Activated naive CD4-positive, alpha-beta T cell treated with anti-CD3 and anti-CD28 coated beads, Interleukin-2, amount 10 ng/mL, durations not matched to agents 7 days and 5 days (primary cell): ENCODE measurements around the gene AHDC1.
A peak's percentile ranks its signal among the peaks of the same experiment; 100 is the strongest.

Experiments
- CTCF ChIA-PET: fragments of 350-600 bp; sonication (Branson Sonifier 250); formaldehyde crosslinking; loops from one replicate; lab custom pipeline; 2021; ENCODE audit warnings: antibody characterized with exemption; lab: Charles Lee
- DNase-seq: peaks from one replicate; pipeline ENCODE4 v3.0.0-alpha.2; 2020
- H3K27ac Mint-ChIP-seq: one replicate; pipeline ENCODE4 v1.8.0; 2021; ENCODE audit warnings: mild to moderate bottlenecking, moderate library complexity, mixed read lengths
- H3K27me3 Mint-ChIP-seq: one replicate; pipeline ENCODE4 v1.8.0; 2021; ENCODE audit warnings: mild to moderate bottlenecking, mixed read lengths
- H3K36me3 Mint-ChIP-seq: one replicate; pipeline ENCODE4 v1.8.0; 2021; ENCODE audit warnings: mixed read lengths
- H3K4me1 Mint-ChIP-seq: one replicate; pipeline ENCODE4 v1.8.0; 2021; ENCODE audit warnings: mixed read lengths
- H3K4me3 Mint-ChIP-seq: one replicate; pipeline ENCODE4 v1.8.0; 2021; ENCODE audit warnings: mild to moderate bottlenecking, moderate library complexity, mixed read lengths
- H3K9me3 Mint-ChIP-seq: one replicate; pipeline ENCODE4 v1.8.0; 2021; ENCODE audit warnings: mixed read lengths

Gene AHDC1

DNA sequence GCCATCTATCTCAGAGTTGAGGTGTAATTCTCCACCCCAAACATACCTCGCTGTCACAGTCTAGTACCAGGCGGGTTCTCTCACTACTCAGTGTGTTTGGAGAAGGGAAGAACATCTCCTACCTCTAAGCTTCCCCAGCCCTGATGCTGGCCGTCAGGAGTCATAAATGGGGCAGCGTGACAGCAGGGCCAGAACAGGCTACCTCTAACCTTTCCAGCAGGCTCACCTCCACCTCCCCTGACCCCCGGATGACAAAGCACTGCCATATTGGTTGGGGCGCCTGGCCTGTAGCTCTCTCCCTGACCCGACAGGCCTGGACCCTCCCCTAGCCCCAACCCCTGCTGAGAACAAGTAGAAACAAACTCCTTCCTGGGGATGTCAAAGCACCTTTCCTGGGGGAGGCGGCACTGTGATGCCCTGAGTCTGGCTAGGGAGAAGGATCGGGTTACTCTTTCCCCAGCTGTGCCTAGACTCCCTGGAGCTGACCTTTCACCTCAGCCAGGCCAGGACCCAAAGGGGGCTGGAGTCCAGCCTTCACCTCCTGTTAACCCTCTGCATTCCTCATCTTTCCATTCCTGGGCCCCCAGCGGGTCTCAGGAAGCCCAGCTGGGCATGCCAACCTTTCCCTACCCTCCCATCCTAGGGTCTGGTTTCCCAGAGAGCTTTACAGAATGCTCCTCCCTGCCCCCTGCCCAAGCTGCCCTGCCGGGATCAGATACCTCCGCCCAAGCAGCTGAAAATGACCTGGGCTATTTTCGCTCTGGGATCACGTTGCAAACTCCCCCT lies 34.2 kb downstream of the AHDC1 start:
- peaks cover 22% of the 10 kb centered on the region for H3K4me1 Mint-ChIP-seq
- H3K27ac Mint-ChIP-seq, result no peak overlapping the region
- H3K9me3 Mint-ChIP-seq, result no peaks in the 10 kb centered on the region

DNA sequence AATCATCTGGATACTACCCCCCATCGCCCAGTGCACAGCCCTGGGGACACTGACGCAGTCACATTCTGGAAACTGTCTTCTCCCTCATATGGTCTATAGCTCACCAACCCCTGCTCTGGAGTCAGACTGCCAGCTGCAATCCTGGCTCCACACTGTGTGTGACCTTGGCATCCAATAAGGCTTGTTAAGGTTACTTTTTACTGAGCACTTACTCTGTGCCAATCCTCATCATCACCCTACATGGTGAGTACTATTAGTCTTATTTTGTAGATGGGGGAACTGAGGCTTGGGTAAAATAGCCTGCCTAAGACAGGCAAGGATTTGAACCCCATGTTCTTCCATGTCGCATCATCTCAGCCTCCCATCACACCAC lies 34.9 kb downstream of the AHDC1 start:
- CTCF ChIA-PET, result interaction anchor here (1.4 to 9.9 kb wide), 10 partner anchors 9 to 153 kb away, joined by 3 to 97 read pairs (median 6); no protein-coding TSS in a partner anchor
- DNase-seq, result no peak
- no peaks in the 10 kb centered on the region for H3K9me3 Mint-ChIP-seq
- no peak overlapping the region for H3K27ac Mint-ChIP-seq
- H3K27me3 Mint-ChIP-seq, result peaks cover 34% of the 10 kb centered on the region
- H3K4me3 Mint-ChIP-seq, result peak overlapping the region; percentile 56
- no peaks in the 10 kb centered on the region for H3K36me3 Mint-ChIP-seq
- peaks cover 22% of the 10 kb centered on the region for H3K4me1 Mint-ChIP-seq

More for the DNA sequence above, 34.2 kb downstream of the AHDC1 start:
- CTCF ChIA-PET, result interaction anchor here (1.0 to 9.9 kb wide), 11 partner anchors 9 to 154 kb away, joined by 3 to 97 read pairs (median 5); no protein-coding TSS in a partner anchor
- DNase-seq, result no peak
- H3K4me3 Mint-ChIP-seq, result peak overlapping the region; percentile 56
- H3K36me3 Mint-ChIP-seq, result no peaks in the 10 kb centered on the region
- H3K27me3 Mint-ChIP-seq, result peaks cover 40% of the 10 kb centered on the region

DNA sequence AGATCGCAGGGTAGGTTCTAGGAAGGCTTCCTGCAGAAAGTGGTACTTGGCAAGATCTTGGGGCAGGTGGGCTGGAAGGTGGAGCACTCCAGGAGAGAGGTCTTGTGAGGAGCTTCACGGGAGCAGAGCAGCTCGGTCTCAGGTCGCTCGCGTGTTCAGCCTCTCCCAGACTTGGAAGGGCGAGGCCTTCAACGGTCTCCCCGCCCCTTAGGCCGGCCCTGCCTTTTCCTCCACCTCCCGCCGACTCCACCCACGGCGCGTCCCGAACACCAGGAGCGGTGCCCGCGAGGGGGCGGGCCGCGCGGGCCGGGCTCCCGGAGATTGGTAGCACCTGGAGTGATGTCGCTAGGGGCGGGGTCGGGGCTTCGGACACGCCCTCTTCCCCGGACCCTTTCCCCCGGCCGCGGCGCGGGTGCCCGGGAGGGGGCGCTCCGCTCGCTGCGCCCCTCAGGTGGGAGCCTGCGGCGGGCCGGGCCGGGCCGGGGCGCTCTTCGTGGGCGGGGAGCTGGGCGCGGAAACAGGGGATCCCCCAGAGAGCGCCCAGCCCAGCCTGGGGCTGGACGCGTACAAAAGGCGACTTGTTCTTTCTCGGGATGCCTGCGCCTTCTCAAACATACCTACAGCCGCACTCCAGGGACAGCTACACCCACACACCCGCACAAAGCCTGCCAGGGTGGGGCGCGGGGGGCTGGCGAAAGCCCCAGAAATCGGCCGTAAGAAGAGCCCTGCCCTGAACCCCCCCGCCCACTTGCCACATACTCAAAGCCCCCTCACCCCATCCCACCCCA lies 35.5 kb downstream of the AHDC1 start:
- peak; percentile 96 for DNase-seq
- CTCF ChIA-PET, result interaction anchor here (0.7 to 9.9 kb wide), 15 partner anchors 8 to 153 kb away, joined by 3 to 97 read pairs (median 5); no protein-coding TSS in a partner anchor
- Mint-ChIP-seq H3K9me3 (no peaks in the 10 kb centered on the region), H3K36me3 (no peaks in the 10 kb centered on the region), H3K27ac (no peak overlapping the region), H3K4me3 (peak overlapping the region; percentile 56), H3K4me1 (peaks cover 25% of the 10 kb centered on the region), H3K27me3 (peaks cover 28% of the 10 kb centered on the region)

DNA sequence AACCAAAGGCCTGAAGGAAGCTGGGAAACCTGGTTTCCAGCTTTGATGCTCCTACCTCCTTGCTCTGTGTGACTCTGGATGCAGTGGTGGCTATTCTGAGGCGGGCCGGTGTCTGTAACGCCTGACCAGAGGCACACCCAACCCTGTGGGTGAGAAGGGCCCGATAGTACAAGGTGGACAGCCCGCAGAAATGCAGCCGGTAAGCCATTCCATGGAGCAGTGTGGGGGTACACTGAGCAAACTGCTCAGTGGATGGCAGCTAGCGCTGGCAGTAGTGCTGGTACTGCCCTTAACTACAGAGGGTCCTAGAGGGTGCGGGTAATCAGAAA lies 36.0 kb downstream of the AHDC1 start:
- DNase-seq, result no peak
- Mint-ChIP-seq H3K9me3 (no peaks in the 10 kb centered on the region), H3K27me3 (peaks cover 22% of the 10 kb centered on the region), H3K4me3 (peak overlapping the region; percentile 25), H3K4me1 (peaks cover 25% of the 10 kb centered on the region), H3K36me3 (no peaks in the 10 kb centered on the region), H3K27ac (no peak overlapping the region)
- CTCF ChIA-PET, result interaction anchor here (0.7 to 9.9 kb wide), 11 partner anchors 8 to 95 kb away, joined by 3 to 97 read pairs (median 6); no protein-coding TSS in a partner anchor

DNA sequence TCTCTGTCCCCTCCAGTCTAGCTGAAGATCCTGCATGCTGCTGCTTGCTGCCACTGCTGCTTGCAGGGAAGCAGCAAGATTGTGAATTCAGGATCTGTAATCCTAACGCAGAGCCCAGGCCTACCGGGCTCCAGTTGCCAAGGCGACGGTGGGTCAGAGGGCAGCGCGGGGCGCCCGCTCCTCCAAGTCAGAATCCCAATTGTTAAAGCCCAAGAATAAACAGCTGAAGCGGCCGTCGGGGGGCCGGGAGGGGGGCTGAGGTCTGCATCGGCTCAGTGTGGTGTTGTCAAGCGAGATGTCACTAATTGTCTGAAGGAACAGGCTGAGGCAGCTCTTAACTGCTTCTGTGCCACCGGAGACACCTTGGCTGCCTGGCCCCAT lies 36.8 kb downstream of the AHDC1 start:
- Mint-ChIP-seq H3K27me3 (peaks cover 15% of the 10 kb centered on the region), H3K4me1 (peaks cover 23% of the 10 kb centered on the region), H3K9me3 (no peaks in the 10 kb centered on the region), H3K27ac (no peak overlapping the region), H3K36me3 (no peaks in the 10 kb centered on the region), H3K4me3 (no peak overlapping the region)
- DNase-seq, result no peak
- CTCF ChIA-PET, result interaction anchor here (1.2 to 9.9 kb wide), 6 partner anchors 11 to 166 kb away, joined by 3 to 97 read pairs (median 6); no protein-coding TSS in a partner anchor

DNA sequence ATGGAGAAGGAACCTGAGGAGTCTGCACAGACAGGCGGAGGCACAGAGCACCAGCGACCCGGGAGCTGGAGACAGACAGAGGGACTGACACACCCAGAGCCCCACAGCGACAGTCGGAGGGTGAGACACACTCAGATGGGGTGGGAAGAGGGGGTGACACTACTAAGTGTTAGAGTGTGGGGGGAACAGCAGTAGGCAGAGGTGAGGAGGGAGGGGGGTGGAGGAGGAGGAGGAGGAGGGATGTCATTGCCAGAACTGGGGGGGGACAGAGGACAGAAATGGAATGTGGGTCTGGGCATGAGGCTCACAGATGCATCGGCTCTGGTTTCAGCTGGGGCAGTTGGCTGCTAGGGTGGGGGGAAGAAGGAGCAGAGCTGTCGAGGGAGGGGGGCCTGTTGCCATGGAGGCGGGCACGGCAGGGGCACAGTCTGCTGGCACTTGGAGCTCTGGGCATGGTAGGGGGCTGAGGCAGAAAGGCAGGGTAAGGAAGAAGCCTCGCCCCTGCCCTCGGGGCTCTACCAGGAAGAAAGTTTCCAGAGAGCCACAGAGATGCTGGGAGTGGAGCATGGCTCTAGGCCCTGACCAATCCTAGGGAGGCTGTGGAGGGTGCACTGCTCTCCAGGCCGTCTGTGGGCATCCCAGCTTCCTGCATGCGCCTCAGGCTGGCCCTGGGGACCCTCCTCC lies 37.3 kb downstream of the AHDC1 start:
- CTCF ChIA-PET, result interaction anchor here (1.3 to 9.9 kb wide), 3 partner anchors 11 to 165 kb away, joined by 3 to 97 read pairs (median 7); no protein-coding TSS in a partner anchor
- H3K36me3 Mint-ChIP-seq, result no peaks in the 10 kb centered on the region
- peaks cover 22% of the 10 kb centered on the region for H3K4me1 Mint-ChIP-seq
- no peak overlapping the region for H3K4me3 Mint-ChIP-seq
- H3K9me3 Mint-ChIP-seq, result no peaks in the 10 kb centered on the region
- peaks cover 15% of the 10 kb centered on the region for H3K27me3 Mint-ChIP-seq
- DNase-seq, result no peak
- H3K27ac Mint-ChIP-seq, result no peak overlapping the region

DNA sequence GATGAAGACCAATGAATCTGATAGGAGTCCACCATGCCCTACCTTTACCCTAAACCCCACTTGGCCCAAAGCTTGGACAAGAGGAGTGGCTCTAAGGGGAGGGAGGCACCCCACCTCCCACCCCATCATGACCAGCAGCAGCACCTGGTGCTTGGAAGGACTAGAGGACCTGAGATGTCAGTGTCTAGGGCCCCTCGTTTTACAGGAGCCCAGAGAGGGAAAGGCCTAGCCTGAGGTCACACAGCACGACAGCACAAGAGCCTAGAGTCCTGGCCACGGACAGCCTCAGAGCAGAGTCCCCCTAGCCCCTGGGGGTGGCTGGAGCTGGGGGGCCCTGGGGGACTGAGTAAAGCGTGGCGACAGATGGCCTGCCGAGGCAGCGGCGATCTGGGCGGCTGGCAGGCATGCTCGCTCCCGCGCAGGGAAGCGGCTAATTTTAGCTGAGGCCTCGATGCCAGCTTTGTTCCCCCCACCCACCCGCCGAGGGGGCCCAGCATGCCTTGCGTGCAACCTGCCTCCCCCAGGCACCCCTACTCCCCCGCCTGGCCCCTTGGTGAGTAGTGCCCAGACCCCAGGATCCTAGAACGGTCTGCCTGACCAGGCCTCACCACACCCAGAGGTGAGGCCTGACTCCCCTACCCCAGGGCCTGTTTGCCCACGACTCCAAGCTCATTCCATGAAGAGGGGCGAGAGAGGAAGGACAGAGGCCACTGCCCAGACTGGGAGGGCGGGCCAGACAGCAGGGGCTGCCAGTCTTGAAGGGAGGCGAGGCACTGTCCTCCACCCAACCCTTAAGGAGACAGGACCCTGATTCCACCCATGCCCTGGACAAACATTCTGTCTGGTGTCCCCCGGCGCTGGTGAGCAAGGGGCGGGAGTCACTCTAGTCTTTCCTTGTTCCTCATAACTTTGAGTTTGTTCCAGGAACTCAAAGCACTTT lies 39.0 kb downstream of the AHDC1 start:
- Mint-ChIP-seq H3K27ac (peak overlapping the region; percentile 30), H3K4me3 (no peak overlapping the region), H3K27me3 (peaks cover 9% of the 10 kb centered on the region), H3K4me1 (peaks cover 22% of the 10 kb centered on the region), H3K36me3 (no peaks in the 10 kb centered on the region), H3K9me3 (no peaks in the 10 kb centered on the region)
- no peak for DNase-seq
- CTCF ChIA-PET, result interaction anchor here (1.3 to 9.9 kb wide), 2 partner anchors 9 to 42 kb away, joined by 5 to 97 read pairs; no protein-coding TSS in a partner anchor

DNA sequence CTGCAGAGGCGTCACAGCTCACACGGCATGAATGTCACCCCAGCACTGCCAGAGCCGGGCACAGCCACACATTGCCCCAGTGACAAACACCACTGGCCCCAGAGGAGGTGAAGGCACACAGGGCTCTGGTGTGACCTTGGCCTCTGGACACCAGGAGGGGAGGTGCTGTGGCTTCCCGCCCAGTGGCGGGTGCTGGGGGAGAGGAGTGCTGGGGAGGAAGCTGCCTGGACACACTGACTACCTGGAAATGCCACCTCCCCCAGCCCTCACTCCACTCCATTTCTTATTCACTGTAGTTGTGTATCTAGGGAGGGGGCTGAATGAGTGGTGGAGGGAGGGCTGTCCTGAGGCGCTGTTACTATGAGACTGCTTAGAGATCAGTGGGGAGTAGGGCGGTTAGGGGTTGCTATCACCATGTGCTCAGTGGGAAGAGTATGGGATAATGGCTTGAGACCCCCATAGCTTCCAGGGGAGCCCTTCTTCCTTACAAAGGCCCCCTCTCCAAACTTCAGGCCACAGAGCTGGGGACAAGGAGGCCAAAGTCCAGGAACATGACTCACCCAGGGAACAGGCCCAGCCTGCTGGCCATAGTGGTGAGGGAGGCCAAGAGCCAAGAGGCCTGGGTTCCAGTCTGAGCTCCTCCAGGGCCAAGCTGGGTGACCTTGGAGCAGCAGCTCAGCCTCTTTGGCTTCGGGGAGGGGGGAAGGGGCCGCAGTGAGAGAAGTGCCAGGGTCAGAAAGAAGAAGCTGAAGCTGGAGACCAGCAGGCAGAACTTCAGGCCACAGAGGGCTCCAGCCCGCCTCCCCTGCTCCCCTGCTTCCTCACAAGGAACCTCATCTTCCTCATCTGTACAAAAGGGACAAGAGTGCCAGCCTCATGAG lies 40.1 kb downstream of the AHDC1 start:
- no peak overlapping the region for H3K27ac Mint-ChIP-seq

DNA sequence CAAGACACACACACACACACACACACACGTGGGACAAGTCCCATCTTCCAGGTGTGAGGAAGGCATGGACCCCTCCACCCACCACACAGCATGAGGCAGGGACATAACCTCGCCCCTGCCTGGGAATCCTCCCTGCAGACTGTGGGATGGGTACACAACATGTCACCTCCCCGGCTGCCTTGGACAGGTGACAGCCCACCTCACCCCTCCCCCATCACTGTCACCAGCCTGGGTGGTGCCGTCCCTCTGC lies 40.7 kb downstream of the AHDC1 start:
- CTCF ChIA-PET, result no interaction called here
- no peak for DNase-seq
- H3K4me1 Mint-ChIP-seq, result peaks cover 15% of the 10 kb centered on the region
- no peak overlapping the region for H3K27ac Mint-ChIP-seq
- no peak overlapping the region for H3K4me3 Mint-ChIP-seq
- H3K27me3 Mint-ChIP-seq, result no peaks in the 10 kb centered on the region
- H3K36me3 Mint-ChIP-seq, result no peaks in the 10 kb centered on the region
- H3K9me3 Mint-ChIP-seq, result no peaks in the 10 kb centered on the region

More for the DNA sequence above, 40.1 kb downstream of the AHDC1 start:
- CTCF ChIA-PET, result interaction anchor here (1.3 to 9.9 kb wide), 2 partner anchors 8 to 41 kb away, joined by 5 to 97 read pairs; no protein-coding TSS in a partner anchor
- H3K9me3 Mint-ChIP-seq, result no peaks in the 10 kb centered on the region
- no peaks in the 10 kb centered on the region for H3K36me3 Mint-ChIP-seq
- no peak overlapping the region for H3K4me3 Mint-ChIP-seq
- peaks cover 17% of the 10 kb centered on the region for H3K4me1 Mint-ChIP-seq
- H3K27me3 Mint-ChIP-seq, result no peaks in the 10 kb centered on the region
- DNase-seq, result no peak

DNA sequence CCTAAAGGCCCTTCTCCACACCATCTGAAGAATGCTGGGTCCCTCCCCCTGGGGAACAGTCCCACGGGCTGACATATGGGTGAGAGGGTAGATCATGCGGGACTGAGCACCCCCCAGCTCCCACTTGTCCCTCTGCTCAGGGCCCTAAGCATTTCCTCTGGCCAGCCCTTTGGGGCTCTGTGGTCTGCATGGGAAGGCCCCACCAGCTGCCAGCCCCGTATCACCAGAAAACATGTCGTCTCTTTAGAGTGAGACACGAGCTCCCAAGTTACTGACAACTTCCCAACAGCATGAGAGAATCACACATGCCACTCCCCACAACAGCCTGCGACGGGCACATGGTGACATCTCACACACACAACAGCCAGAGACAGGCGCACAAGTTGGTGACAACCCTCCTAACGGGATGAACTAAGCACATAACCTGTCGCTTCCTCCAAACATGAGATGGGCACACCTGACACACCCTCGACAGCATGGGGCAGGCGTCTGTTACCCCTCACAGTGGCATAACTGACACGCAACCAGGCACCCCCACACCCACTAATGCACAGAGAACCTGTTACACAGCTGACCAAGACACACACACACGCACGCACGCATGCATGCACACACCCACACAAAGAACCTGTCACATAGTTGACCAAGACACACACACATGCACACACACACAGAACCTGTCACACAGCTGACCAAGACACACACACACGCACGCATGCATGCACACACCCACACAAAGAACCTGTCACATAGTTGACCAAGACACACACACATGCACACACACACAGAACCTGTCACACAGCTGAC lies 41.2 kb downstream of the AHDC1 start:
- no peaks in the 10 kb centered on the region for H3K9me3 Mint-ChIP-seq
- H3K4me1 Mint-ChIP-seq, result peaks cover 11% of the 10 kb centered on the region
- CTCF ChIA-PET, result no interaction called here
- no peak for DNase-seq
- no peak overlapping the region for H3K4me3 Mint-ChIP-seq
- no peak overlapping the region for H3K27ac Mint-ChIP-seq
- peaks cover under 1% of the 10 kb centered on the region for H3K36me3 Mint-ChIP-seq
- no peaks in the 10 kb centered on the region for H3K27me3 Mint-ChIP-seq

DNA sequence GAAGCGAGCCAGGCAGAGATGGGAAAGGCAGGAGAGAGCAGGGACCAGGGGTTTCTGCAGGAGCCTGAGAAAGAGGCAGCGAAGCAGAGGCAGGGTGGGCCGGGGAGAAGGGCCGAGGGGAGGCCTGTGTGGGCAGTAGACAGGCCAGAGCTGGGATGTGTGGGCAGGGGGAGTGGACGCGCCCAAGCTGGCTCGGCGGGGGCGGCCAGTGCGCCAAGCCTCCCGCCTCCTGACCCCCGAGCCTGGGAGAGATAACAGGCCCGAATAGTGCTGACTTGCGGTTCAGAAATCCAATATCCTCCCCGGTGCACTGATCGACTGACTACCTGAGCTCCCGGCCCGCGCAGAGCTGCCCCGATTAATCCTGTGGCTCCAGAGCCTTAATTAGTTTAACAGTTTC lies 41.9 kb downstream of the AHDC1 start:
- Mint-ChIP-seq H3K4me3 (no peak overlapping the region), H3K36me3 (peaks cover 3% of the 10 kb centered on the region), H3K9me3 (no peaks in the 10 kb centered on the region), H3K27me3 (no peaks in the 10 kb centered on the region), H3K27ac (no peak overlapping the region), H3K4me1 (peaks cover 15% of the 10 kb centered on the region)
- CTCF ChIA-PET, result no interaction called here
- DNase-seq, result no peak
